Activated CD4-positive, alpha-beta T cell treated with anti-CD3 and anti-CD28 coated beads for 36 hours (primary cell): ENCODE data around the gene CIITA. TPM values are rescaled to one million over a fixed set of nuclear protein-coding genes. Genes with fewer than 3 reads are reported as not detected.
"Not testable (repeated sequence)": the region's sequence is repeated elsewhere in the genome, so short reads cannot be mapped to it uniquely, and the experiment has no call there.

Experiments
- ATAC-seq: fragments of 200-7000 bp; cut with Tn5 transposase; one replicate; pipeline ENCODE4 v1.10.0; 2021; ENCODE audit warnings: mild to moderate bottlenecking, moderate library complexity
- CTCF ChIA-PET: fragments of 350-600 bp; sonication (Branson Sonifier 250); formaldehyde crosslinking; loops from one replicate; lab custom pipeline; 2021; ENCODE audit warnings: antibody characterized with exemption; lab: Charles Lee
- POLR2A ChIA-PET: fragments of 350-600 bp; sonication (Branson Sonifier 250); formaldehyde crosslinking; loops from one replicate; lab custom pipeline; 2021; ENCODE audit warnings: antibody characterized with exemption, inconsistent platforms; lab: Charles Lee
- DNase-seq: peaks from one replicate; pipeline ENCODE4 v3.0.0-alpha.2; 2020
- H3K27ac Mint-ChIP-seq: one replicate; pipeline ENCODE4 v1.8.0; 2021; ENCODE audit warnings: mixed read lengths
- H3K27me3 Mint-ChIP-seq: one replicate; pipeline ENCODE4 v1.8.0; 2021; ENCODE audit warnings: mixed read lengths
- H3K36me3 Mint-ChIP-seq: one replicate; pipeline ENCODE4 v1.8.0; 2021; ENCODE audit warnings: low read depth, mixed read lengths
- H3K4me1 Mint-ChIP-seq: one replicate; pipeline ENCODE4 v1.8.0; 2021; ENCODE audit warnings: mixed read lengths
- H3K4me3 Mint-ChIP-seq: one replicate; pipeline ENCODE4 v1.8.0; 2021; ENCODE audit warnings: mild to moderate bottlenecking, moderate library complexity, mixed read lengths
- H3K9me3 Mint-ChIP-seq: one replicate; pipeline ENCODE4 v1.8.0; 2021; ENCODE audit warnings: low read depth, mixed read lengths
- intact Hi-C, 2 experiments: fragments of 100-400 bp; cut with DNase I in 1 of 2; cut with micrococcal nuclease in 1 of 2; formaldehyde crosslinking; loops; one replicate each; pipeline versions ENCODE4 v1.14.2 to v1.15.1; 2022 to 2024; cut with DNase I, micrococcal nuclease
- total RNA-seq, 2 experiments: library from RNA; stranded (reverse); gene quantifications; one replicate each; pipeline ENCODE4 v1.2.3, GENCODE V29; 2021

CIITA gene
- total RNA-seq, 2 experiments from 2014 or later: 0.87 to 1.4 TPM

- CTCF ChIA-PET: interaction anchor here (0.8 to 11.6 kb wide), 5 partner anchors 10 to 435 kb away, joined by 3 to 121 read pairs (median 4); partner anchors contain the start of gene SOCS1
- Mint-ChIP-seq H3K27me3 (no peaks in the 10 kb centered on the region), H3K4me1 (peaks cover 83% of the 10 kb centered on the region), H3K4me3 (no peak overlapping the region), H3K36me3 (peaks cover 37% of the 10 kb centered on the region), H3K9me3 (peaks cover 6% of the 10 kb centered on the region), H3K27ac (peak overlapping the region; percentile 45)
- DNase-seq: peak; percentile 56
- intact Hi-C loops: loop anchor here (5.0 to 10.0 kb wide), 6 partner anchors 444 to 834 kb away; partner anchors contain the start of genes LITAF (in 1 of the 2) and ZC3H7A (in 1 of the 2)
- POLR2A ChIA-PET: interaction anchor here (0.7 kb wide), 1 partner anchor 30 kb away, joined by 4 read pairs; no protein-coding TSS in a partner anchor
- ATAC-seq: no peak
Observed at GRCh38 chr16:10961231-10961630, 84.2 kb downstream of the CIITA start.

GRCh38 chr16:10964039-10964890 lies 87.3 kb downstream of the CIITA start:
- DNase-seq (peak; percentile 93), ATAC-seq (peak; percentile 40)
- Mint-ChIP-seq H3K36me3 (peaks cover 48% of the 10 kb centered on the region), H3K27me3 (no peaks in the 10 kb centered on the region), H3K4me3 (peak overlapping the region; percentile 59), H3K9me3 (peaks cover 8% of the 10 kb centered on the region), H3K4me1 (peaks cover 74% of the 10 kb centered on the region), H3K27ac (peak overlapping the region; percentile 98)
- ChIA-PET POLR2A (interaction anchor here (0.6 to 3.6 kb wide), 15 partner anchors 10 to 415 kb away, joined by 3 to 49 read pairs (median 4); partner anchors contain the start of gene SOCS1), CTCF (interaction anchor here (0.5 to 11.6 kb wide), 80 partner anchors 9 to 827 kb away, joined by 3 to 121 read pairs (median 4); partner anchors contain the start of genes CLEC16A, DEXI and SOCS1)
- intact Hi-C loops: loop anchor here (1.0 to 10.0 kb wide), 16 partner anchors 89 to 831 kb away; partner anchors contain the start of genes LITAF (in 1 of the 2), SOCS1 (in 1 of the 2) and ZC3H7A (in 1 of the 2)

GRCh38 chr16:10964891-10965326 lies 87.9 kb downstream of the CIITA start:
- ChIA-PET CTCF (interaction anchor here (0.5 to 11.6 kb wide), 49 partner anchors 11 to 818 kb away, joined by 3 to 121 read pairs (median 6); partner anchors contain the start of genes CLEC16A, DEXI and SOCS1), POLR2A (interaction anchor here (0.6 to 3.6 kb wide), 13 partner anchors 11 to 1649 kb away, joined by 3 to 49 read pairs (median 6); partner anchors contain the start of gene SOCS1)
- Mint-ChIP-seq H3K27me3 (no peaks in the 10 kb centered on the region), H3K4me3 (peak overlapping the region; percentile 41), H3K27ac (peak overlapping the region; percentile 97), H3K36me3 (peaks cover 48% of the 10 kb centered on the region), H3K4me1 (peaks cover 73% of the 10 kb centered on the region), H3K9me3 (peaks cover 8% of the 10 kb centered on the region)
- ATAC-seq: peak; percentile 86
- intact Hi-C loops: loop anchor here (1.0 to 10.0 kb wide), 20 partner anchors 8 to 830 kb away; partner anchors contain the start of genes SOCS1 (in 2 of the 2), LITAF (in 1 of the 2) and ZC3H7A (in 1 of the 2)
- DNase-seq: peak; percentile 83

DNA sequence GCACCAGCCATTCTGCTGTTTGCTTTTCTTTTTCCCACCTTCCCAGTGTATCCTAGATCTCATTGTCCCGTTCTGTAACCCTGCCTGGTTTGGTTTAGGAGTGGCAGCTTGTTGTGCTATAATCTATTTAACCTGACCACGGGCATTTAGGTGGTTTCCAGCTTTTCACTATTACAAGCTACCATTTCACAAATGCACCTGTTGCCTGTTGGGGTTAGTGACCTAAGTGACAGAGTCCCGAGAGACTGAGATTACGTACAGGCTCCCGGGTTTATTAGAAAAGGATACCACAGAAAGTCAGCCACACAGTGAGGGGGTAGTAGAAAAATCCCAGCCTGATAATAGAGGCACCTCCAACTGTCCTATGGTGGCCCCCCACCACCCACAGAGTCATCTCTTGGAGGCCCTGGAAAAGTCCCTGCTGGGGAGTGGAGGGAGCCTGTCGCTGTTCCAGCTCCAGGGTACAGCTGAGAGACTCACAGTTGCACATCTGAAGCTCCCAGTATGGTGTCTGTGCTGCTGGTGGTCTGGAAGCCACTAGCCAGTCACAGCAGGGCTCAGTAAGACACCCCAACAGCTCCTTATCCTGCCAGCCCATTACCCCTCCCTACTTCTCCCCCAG lies 88.5 kb downstream of the CIITA start:
- Mint-ChIP-seq H3K4me1 (peaks cover 68% of the 10 kb centered on the region), H3K9me3 (peaks cover 8% of the 10 kb centered on the region), H3K27ac (peak overlapping the region; percentile 97), H3K27me3 (no peaks in the 10 kb centered on the region), H3K36me3 (peaks cover 47% of the 10 kb centered on the region), H3K4me3 (peak overlapping the region; percentile 41)
- intact Hi-C loops: loop anchor here (1.0 to 10.0 kb wide), 15 partner anchors 8 to 829 kb away; partner anchors contain the start of genes LITAF (in 1 of the 2), SOCS1 (in 1 of the 2) and ZC3H7A (in 1 of the 2)
- CTCF ChIA-PET: interaction anchor here (0.6 to 11.6 kb wide), 26 partner anchors 14 to 442 kb away, joined by 3 to 121 read pairs (median 6); partner anchors contain the start of genes CLEC16A, DEXI and SOCS1
- ATAC-seq: peak; percentile 49
- DNase-seq: peak; percentile 61
- POLR2A ChIA-PET: interaction anchor here (0.6 to 3.6 kb wide), 13 partner anchors 12 to 1648 kb away, joined by 3 to 49 read pairs (median 7); partner anchors contain the start of gene SOCS1

DNA sequence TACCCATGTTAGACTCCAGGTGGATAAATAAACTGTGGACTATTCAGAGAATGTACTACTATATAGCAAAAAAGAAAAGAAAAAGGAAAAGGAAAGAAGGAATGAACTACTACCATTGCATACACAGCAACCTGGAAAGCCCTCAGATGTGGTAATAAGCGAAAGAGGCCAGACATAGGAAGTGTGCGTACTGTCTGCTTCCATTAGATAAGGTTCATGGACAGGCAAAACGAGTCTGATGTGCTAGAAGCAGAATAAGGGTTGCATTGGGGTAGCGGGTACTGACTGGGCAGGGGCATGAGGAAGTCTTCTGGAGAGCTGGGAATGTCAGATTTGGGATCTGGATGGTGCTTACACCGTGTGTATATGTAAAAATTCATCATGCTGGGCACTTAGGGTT lies 89.1 kb downstream of the CIITA start:
- Mint-ChIP-seq H3K27me3 (no peaks in the 10 kb centered on the region), H3K4me1 (peaks cover 62% of the 10 kb centered on the region)

GRCh38 chr16:10966559-10966958 lies 89.6 kb downstream of the CIITA start:
- peak; percentile 8 for ATAC-seq
- H3K9me3 Mint-ChIP-seq, H3K27me3 Mint-ChIP-seq, H3K4me3 Mint-ChIP-seq: not testable (repeated sequence)
- DNase-seq: peak; percentile 60
- Mint-ChIP-seq H3K27ac (peak overlapping the region; percentile 97), H3K4me1 (peaks cover 59% of the 10 kb centered on the region), H3K36me3 (peaks cover 54% of the 10 kb centered on the region)
- POLR2A ChIA-PET: interaction anchor here (3.1 to 3.2 kb wide), 2 partner anchors 258 to 289 kb away, joined by 21 to 49 read pairs; partner anchors contain the start of gene SOCS1
- CTCF ChIA-PET: interaction anchor here (0.9 to 11.6 kb wide), 5 partner anchors 9 to 331 kb away, joined by 3 to 121 read pairs (median 5); partner anchors contain the start of gene SOCS1
- intact Hi-C loops: loop anchor here (5.0 to 10.0 kb wide), 6 partner anchors 196 to 828 kb away; partner anchors contain the start of genes LITAF (in 1 of the 2) and ZC3H7A (in 1 of the 2)

More for the DNA sequence above, 89.1 kb downstream of the CIITA start:
- peaks cover 52% of the 10 kb centered on the region for H3K36me3 Mint-ChIP-seq
- H3K4me3 Mint-ChIP-seq: peak overlapping the region; percentile 41
- intact Hi-C loops: loop anchor here (5.0 to 10.0 kb wide), 6 partner anchors 196 to 829 kb away; partner anchors contain the start of genes LITAF (in 1 of the 2) and ZC3H7A (in 1 of the 2)
- POLR2A ChIA-PET: interaction anchor here (0.6 to 3.6 kb wide), 7 partner anchors 67 to 413 kb away, joined by 3 to 49 read pairs (median 13); partner anchors contain the start of gene SOCS1
- CTCF ChIA-PET: interaction anchor here (0.6 to 11.6 kb wide), 12 partner anchors 8 to 406 kb away, joined by 3 to 121 read pairs (median 6); partner anchors contain the start of gene SOCS1
- H3K27ac Mint-ChIP-seq: peak overlapping the region; percentile 97
- ATAC-seq: no peak
- DNase-seq: no peak
- H3K9me3 Mint-ChIP-seq: peaks cover 8% of the 10 kb centered on the region

- ATAC-seq (no peak), DNase-seq (no peak)
- H3K27me3 Mint-ChIP-seq: no peaks in the 10 kb centered on the region
- H3K9me3 Mint-ChIP-seq: peaks cover 8% of the 10 kb centered on the region
- no peak overlapping the region for H3K27ac Mint-ChIP-seq
- intact Hi-C loops: loop anchor here (5.0 to 10.0 kb wide), 6 partner anchors 194 to 827 kb away; partner anchors contain the start of genes LITAF (in 1 of the 2) and ZC3H7A (in 1 of the 2)
- peaks cover 48% of the 10 kb centered on the region for H3K36me3 Mint-ChIP-seq
- no peak overlapping the region for H3K4me3 Mint-ChIP-seq
- POLR2A ChIA-PET: no interaction called here
- peaks cover 64% of the 10 kb centered on the region for H3K4me1 Mint-ChIP-seq
- CTCF ChIA-PET: interaction anchor here (0.5 to 11.6 kb wide), 8 partner anchors 13 to 574 kb away, joined by 3 to 121 read pairs (median 4); no protein-coding TSS in a partner anchor
Observed at GRCh38 chr16:10967986-10968385, 91.0 kb downstream of the CIITA start.

DNA sequence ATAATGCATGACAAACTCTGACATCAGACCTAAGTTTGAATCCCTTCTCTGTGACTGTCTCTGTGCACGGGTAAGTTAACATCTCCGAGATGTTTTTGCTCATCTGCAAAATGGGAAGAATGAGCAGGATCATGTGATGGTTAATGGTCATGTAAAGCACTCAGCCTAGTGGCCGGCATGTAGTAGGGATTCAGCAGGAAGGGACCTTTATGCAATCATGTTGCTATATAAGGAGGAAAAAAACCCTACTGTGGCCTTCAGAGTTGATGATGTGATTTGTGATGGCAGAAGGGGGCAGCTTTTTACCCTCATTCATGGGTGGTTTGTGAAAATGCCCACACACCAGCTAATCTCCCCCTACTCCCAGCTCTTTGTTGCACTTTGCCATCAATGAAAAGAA lies 91.5 kb downstream of the CIITA start:
- no peaks in the 10 kb centered on the region for H3K27me3 Mint-ChIP-seq
- no peak overlapping the region for H3K27ac Mint-ChIP-seq
- no peak for DNase-seq
- CTCF ChIA-PET: interaction anchor here (0.5 to 11.6 kb wide), 9 partner anchors 12 to 573 kb away, joined by 3 to 121 read pairs (median 5); no protein-coding TSS in a partner anchor
- H3K4me3 Mint-ChIP-seq: no peak overlapping the region
- POLR2A ChIA-PET: interaction anchor here (0.5 kb wide), 1 partner anchor 280 kb away, joined by 3 read pairs; no protein-coding TSS in a partner anchor
- peaks cover 48% of the 10 kb centered on the region for H3K36me3 Mint-ChIP-seq
- peaks cover 64% of the 10 kb centered on the region for H3K4me1 Mint-ChIP-seq
- intact Hi-C loops: loop anchor here (5.0 to 10.0 kb wide), 6 partner anchors 194 to 826 kb away; partner anchors contain the start of genes LITAF (in 1 of the 2) and ZC3H7A (in 1 of the 2)
- H3K9me3 Mint-ChIP-seq: peaks cover 8% of the 10 kb centered on the region
- ATAC-seq: no peak

DNA sequence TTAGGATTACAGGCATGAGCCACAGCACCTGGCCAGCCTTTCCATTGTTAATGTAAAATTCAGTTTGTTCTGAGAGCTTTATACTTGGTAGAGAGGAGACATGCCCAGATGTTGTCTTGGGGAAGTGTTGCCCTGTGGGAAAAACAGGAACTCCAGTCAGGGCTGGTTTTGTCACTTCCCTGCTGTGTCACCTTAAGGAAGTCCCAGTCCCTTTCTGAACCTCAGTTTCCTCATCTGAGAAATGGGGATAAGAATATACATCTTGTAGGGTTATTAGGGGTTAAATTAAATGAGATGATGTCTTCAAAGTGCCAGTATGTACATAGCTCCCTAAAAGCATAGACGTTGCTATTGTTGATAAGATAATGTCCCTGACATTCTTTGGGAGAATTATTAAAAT lies 92.6 kb downstream of the CIITA start:
- H3K4me3 Mint-ChIP-seq: no peak overlapping the region
- H3K4me1 Mint-ChIP-seq: peaks cover 54% of the 10 kb centered on the region
- DNase-seq: no peak
- CTCF ChIA-PET: interaction anchor here (0.8 to 11.6 kb wide), 6 partner anchors 10 to 426 kb away, joined by 3 to 121 read pairs (median 4); no protein-coding TSS in a partner anchor
- H3K27me3 Mint-ChIP-seq: no peaks in the 10 kb centered on the region
- POLR2A ChIA-PET: interaction anchor here (0.7 kb wide), 1 partner anchor 756 kb away, joined by 3 read pairs; no protein-coding TSS in a partner anchor
- H3K27ac Mint-ChIP-seq: no peak overlapping the region
- H3K9me3 Mint-ChIP-seq: peaks cover 8% of the 10 kb centered on the region
- intact Hi-C loops: loop anchor here (5.0 to 10.0 kb wide), 6 partner anchors 193 to 825 kb away; partner anchors contain the start of genes LITAF (in 1 of the 2) and ZC3H7A (in 1 of the 2)
- peaks cover 43% of the 10 kb centered on the region for H3K36me3 Mint-ChIP-seq
- ATAC-seq: no peak
